RKO (cell line): ENCODE measurements around the gene LPGAT1.
A peak's percentile ranks its signal among the peaks of the same experiment; 100 is the strongest.
"Not testable (repeated sequence)": the region's sequence is repeated elsewhere in the genome, so short reads cannot be mapped to it uniquely, and the experiment has no call there.

Experiments
- DNase-seq: peaks from one replicate; pipeline ENCODE4 v3.0.0-alpha.2; 2016; ENCODE audit warnings: low spot score

Gene LPGAT1

DNA sequence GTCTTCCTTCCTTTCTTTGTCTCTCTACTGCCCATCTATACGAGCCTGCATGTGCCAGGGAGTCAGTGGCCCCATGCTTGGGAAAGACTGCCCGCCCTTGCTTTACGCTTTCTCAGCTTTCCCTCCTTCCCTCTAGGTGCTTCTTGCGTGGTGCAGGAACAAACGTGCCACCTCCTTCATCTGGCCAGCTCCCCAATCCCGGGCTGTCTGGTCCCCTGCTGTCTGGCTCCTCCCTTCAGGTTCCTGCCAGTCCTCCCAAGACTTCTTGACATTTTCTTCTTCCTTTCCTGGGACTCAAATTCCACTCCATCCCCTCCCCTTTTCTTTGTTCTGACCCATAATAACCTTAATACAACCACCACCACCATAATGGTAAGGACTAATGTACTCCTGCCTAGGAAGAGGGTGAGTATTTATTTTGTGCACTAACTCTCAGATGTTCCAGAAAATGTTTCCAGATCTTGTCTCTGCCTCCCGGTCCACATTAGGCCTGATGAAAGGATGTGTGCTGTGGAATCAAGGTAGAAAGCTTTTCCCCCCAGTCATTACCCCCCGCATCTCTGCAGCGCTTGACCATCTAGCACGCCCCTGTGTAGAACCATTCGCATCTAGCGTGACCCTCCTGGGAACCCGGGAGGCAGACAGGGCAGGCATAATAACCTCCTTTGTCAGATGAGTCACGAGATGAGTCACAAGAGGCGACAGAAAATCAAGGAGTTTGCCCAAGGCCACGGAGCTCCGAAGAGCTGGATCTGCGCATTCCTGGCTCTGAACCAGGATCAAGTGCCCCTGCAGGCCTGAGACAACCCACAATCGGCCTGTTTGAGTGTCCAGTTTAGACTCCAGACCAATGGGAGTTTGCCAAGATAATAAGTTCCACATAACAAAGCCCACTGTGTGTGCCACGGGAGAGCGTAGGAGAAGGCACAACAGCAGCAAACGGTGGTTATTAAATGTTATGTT is 95.1 kb downstream of the LPGAT1 start:
- DNase-seq: peak; percentile 87

DNA sequence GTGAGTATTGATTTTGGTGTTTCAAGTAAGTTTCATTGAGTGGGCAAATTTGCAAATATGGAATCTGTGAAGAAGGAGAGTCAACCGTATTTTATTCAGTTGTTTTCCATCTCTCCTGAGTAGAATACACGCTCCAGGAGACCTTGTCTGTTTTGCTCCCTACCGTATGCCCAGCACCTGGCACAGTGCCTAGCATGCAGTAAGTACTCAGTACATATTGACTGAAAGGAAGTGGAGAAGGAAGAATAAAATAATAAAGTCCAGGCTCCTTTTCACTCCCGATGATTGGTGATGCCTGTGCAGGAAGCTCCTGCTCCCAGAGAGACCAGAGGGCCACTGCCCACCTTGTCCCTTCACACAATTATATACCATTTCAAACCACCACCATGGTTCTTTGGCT is 95.8 kb downstream of the LPGAT1 start:
- DNase-seq: no peak

DNA sequence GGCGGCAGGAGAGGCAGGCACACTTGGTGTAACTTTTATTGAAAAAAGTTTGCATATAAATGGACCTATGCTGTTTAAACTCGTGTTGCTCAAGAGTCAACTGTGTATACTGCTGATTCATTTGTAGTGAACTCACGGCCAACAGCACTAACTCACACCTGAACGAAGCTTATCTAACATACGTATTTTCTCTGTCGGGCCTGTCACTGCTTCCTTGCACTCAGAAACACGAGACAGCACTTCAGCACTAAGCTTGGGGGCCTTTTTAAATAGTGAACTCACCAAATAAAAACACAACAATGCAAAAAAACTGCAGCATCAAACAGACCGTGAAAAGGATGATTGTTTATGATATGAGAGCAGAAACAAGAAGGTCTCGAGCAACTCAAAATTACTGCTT is 96.2 kb downstream of the LPGAT1 start:
- no peak for DNase-seq

DNA sequence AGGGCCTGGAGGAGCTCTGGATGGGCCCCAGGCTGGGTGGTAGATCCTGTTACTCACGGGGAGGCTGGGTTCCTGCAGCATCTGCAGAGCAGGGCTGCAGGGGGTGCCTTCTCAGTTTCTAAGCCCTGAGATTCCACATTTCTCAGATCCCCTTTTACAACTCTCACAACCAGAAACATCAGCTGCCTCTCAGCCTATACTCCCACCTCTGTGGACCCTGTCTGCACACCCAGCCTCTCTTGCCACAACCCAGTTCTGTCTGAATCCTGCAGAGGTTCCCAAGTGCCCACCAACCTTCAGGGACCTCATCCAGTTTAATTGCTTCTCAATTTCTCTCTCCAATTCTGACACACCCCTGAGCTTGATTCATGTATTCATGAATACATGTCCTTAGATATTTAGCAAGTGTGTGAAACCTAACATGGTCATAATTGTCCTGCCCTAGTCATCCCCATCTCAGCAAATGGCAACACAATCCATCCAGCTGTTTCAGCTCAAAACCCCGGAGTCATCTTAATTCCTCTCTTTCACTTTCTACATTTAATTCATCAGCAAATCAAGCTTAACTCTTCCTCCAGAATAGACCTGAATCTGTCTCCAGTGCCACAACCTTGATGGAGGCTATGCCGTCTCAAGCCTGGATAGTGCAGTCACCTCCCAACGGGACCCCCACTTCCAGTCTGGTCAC is 98.1 kb downstream of the LPGAT1 start:
- DNase-seq: no peak

DNA sequence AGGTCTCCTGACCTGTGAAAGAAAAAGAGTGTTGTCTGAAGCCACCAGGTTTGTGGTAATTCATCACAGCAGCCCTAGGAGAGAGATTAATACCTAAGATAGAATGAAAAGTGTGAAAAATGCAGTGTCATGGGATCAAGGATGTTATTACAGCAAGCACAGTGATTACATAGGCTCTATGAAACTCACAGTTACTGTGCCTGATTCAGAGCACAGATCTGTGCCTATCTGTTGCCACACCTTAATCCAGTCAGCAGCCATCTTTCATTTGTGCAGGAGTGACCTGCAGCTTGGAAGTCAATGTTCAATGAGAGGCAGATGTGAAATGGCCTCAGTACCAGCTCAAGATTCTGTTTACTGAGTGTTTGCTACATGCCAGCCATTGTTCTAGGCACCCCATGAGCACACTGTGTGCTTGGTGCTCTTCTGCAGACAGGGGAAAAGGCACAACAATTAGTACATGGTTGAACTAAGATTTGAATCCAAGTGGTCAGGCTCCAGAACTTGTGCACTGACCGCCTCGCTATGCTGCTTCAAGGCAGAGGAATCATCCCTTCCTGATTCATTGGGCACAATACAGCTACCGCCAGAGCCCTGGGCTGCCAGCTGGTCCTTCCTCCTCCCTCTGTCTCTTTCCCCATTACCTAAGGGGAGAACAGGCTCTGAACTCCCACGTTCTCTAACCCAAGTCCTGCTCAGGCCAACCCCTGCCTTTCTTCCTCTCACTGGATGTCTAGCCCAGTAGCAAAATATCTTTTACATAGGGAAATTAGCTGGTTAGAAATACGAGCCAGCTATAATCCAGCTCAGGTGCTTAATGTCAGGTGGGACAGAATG is 98.9 kb downstream of the LPGAT1 start:
- DNase-seq: no peak

DNA sequence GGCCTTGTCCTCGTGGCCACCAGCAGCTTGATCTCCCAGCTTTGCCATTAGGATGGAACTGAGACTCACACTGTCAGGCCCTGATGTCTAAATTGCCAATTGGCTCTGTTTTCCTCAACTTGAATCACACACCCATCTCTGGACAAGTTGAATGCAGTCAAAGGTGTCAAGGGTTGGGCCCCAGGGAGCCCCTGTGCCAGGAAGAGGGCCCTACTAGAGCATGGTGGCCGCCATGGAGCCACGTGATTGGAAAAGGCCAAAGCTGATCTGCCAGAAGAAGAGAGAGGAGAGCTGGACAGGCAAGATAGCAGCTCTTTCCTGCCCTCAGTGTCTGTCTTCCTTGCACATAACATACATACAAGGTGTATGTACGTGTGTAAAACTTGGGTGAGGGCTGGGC is 100.2 kb downstream of the LPGAT1 start:
- no peak for DNase-seq

DNA sequence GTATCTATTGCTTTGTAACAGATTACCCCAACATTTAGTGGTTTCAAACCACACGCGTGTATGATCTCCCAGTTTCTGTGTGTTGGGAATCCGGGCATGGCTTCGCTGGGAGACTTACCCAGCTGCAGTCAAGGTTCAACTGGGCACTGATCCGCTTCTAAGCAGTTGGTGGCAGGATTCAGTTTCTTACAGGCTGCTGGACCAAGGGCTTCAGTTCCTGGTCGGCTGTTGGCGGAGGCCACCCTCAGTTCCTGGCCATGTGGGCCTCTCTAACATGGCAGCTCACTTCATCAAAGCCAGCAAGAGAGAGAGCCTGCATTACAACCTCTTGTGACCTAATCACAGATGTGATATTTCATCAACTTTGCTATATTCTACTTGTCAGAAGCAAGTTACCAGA is 101.3 kb downstream of the LPGAT1 start:
- no peak for DNase-seq

DNA sequence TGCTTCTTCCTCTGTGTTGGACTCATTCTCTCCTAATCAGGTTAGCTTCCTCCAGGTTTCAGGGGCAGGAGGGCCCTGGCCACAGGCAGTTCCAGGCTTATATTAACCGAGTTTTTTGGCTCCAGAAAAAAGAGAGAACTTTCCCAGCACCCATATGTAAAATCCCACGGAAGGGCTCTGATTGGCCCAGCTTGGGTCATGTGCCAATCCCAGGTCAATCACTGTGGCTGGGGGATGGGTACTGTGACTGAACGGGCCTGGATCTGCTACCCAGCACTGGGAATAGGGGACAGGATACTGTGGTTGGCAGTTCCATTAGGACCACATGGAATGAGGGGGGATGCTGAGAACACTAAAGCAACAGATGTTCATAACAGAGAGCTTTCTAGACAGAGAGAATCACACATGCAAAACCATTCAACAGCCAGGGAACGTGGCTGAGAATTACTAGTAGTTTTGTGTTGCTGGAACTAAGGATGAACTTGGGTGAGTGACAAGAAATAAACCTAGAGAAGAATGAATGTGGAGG is 104.0 kb downstream of the LPGAT1 start:
- no peak for DNase-seq

DNA sequence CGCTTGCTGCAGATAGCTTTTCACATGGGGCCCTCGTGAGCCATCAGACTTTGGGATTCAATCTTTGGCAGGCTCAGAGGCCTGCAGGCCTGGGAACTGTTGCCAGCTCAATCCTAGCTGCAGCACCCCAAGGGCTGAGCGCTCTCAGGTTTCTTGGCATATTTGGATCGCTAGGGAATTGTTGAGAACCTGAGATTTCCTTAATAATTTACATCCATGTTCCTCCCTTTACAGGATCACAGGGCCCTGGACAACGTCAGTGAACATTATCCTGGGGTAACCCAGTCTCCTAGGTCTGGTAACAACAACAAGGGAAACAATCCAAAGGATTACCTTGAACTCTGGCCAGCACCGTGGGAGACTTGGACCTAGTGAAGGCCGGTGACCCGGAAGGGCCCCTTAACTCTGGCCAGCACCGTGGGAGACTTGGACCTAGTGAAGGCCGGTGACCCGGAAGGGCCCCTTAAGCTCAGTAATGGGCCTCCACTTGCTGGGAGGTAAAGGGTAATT is 105.8 kb downstream of the LPGAT1 start:
- DNase-seq: no peak

DNA sequence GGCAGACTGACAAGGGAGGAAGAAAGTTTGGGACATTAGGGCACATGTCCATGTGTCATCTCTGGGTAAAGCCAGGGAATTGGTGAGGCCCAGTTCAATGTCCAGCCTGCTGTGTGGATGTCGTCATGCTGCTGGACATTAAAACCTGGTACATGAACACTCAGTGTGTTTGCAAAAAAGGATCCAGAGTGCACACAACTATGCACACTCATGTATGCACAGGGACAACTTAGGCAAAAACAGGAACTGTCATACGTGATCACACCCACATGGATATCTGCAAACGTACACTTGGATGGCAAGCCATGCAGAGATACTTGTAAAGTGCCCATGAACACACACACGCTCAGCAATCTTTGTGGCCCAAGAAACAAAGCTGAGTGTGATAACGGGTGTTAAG is 107.3 kb downstream of the LPGAT1 start:
- DNase-seq: no peak

DNA sequence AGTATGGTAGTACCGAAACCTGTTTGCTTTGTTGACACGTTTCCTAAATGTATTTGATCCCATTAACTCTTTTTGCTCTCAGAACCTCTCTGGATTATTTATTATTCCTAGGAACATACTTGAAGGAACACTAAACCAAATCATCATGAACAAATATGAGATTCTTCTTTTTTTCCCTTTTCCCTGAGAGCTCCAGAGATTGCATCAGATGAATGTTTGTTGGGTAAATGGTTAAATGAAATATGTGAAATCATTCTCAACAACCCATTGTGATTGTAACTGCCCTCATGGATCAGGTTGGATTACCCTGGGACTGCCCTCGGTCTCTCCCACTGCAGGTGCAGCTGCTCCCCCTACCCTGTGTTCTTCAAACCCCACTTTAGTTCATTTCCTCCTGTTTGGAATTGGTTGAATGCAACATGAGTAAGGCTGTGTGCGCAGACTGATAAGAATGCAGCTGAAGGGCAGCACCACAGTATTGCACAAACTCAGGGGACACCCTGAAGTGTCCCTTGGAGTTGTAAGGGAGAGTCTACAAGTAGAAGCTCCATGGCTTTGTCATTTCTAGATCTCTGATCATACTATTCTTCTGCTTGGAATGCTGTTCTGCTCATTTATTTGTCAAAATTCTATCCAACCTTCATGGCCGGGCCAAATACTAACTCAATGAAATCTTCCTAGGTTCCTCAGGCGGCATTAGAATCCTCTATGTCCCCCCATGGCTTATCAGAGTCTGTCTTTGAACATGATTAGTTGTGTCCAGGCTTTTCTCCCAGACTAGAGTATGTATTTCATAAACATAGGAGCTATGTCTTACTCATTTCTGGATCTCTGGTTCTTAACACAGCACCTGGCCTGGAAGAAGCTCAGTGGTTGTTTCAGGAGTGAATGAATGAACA is 108.0 kb downstream of the LPGAT1 start:
- DNase-seq: no peak

DNA sequence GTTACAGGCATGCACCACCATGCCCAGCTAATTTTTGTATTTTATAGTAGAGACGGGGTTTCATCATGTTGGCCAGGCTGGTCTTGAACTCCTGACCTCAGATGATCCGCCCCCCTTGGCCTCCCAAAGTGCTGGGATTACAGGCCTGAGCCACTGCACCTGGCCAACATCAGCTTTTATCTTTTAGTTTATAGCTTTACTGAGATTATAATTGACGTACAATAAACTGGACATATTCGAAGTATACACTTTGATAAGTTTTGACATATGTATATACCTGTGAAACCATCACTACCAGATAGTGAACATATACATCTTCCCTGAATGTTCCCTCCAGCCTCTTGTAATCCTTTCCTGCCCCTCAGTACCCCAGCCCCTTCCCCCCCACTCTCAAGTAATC is 114.0 kb downstream of the LPGAT1 start:
- not testable (repeated sequence) for DNase-seq

DNA sequence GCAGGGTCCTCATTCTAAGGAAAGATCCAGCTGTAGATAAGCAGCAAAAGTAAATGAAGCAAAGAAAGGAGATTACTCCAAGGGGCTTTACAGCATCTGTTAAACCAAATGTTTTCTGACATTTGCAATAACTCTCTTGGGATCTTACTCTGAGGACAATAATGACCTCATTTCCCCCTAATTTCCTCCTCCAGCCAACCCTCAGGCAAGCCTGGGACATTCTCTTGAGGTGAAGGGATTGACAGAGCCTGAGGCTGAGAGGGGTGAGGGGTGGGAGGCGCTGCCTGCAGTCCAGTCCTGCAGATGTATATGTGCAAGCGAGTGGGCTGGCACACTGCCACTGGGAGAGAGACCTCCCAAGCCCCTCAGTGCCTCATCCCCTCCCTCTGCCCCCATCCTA is 114.6 kb downstream of the LPGAT1 start:
- no peak for DNase-seq

DNA sequence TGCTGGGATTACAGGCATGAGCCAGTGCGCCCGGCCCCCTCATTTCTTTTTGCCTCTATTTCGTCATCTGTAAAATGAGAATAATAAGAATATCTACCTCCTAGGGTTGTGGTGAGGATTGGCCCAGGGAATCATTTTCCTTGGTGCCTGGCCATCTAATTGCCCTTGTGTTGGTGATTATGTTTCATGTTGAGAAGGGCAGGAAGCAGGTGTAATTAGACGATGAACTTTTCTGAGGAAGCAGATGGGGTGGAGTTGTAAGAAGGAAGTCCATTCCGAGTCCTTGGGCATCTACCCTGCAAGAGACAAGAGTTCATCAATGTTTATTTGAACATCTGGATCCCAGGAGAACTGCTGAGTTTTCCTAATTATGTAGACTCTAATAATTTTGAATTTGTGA is 116.4 kb downstream of the LPGAT1 start:
- DNase-seq: no peak

DNA sequence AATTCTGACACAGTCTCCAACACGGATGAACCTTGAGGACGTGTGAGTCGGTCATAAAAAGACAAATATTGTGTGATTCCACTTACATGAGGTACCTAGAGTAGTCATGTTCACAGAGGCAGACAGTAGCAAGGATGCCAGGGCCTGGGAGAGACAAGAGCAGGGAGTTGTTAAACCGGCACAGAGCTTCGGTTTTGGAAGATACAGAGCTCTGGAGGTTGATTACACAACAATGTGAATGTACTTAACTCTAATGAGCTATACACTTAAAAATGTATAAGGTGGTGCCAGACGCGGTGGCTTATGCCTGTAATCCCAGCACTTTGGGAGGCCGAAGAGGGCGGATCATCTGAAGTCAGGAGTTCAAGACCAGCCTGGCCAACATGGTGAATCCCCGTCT is 117.3 kb downstream of the LPGAT1 start:
- DNase-seq: no peak

DNA sequence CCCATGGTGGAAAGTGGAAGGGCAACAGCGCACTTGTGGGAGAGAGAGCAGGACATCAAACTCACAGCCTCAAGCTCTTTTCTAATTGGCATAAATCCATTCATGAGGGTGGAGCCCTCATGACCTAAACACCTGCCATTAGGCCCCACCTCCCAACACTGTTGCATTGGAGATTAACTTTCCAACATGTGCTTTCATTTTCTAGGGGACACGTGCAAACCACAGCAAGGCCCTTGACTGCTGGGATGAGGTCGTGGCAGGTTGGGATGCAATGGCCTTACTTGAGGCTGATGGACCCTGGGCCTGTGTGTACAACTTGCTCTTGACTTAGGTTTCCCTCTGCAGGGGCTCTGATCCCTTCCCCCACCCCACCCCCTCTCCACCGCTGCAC is 119.3 kb downstream of the LPGAT1 start:
- no peak for DNase-seq

DNA sequence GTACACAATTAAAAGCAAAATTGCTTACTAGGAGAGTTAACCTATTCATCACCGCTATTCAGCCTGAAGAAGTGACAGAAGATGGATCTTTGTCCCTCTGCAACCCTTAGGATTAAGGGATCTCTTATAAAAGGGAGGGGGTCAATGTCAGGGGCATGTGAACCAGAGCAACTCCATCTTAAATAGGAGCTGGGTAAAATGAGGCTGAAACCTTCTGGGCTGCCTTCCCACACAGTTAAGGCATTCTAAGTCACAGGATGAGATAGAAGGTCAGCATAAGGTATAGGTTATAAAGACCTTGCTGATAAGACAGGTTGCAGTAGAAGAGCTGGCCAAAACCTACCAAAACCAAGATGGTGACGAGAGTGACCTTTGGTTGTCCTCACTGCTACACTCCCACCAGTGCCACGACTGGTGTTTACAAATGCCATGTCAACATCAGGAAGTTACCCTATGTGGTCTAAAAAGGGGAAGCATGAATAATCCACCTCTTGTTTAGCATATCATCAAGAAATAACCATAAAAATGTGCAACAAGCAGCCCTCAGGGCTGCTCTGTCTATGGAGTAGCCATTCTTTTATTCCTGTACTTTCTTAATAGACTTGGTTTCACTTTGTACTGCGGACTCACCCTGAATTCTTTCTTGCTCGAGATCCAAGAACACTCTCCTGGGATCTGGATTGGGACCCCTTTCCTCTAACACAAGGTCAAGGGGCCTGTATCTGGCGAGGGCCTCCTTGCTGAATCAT is 119.8 kb downstream of the LPGAT1 start:
- no peak for DNase-seq

DNA sequence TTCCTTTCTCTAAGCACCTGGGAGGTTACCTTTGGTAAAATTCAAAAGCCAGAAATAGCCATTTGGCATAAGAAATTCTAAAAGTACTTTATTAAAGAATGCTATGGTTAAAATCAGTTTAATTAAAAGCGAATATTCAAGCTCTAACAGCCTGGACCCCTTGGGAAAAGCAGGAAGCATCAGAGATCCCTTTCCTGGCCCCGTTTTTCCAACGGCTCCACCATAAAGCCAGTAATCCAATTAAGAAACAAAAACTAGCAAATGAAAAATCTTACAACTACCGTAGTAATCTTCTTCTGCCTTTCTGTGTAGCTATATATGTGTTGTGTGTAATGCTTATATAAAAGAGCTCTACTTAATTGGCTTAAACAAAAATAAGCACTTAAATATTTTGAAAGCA is 121.6 kb downstream of the LPGAT1 start:
- no peak for DNase-seq

DNA sequence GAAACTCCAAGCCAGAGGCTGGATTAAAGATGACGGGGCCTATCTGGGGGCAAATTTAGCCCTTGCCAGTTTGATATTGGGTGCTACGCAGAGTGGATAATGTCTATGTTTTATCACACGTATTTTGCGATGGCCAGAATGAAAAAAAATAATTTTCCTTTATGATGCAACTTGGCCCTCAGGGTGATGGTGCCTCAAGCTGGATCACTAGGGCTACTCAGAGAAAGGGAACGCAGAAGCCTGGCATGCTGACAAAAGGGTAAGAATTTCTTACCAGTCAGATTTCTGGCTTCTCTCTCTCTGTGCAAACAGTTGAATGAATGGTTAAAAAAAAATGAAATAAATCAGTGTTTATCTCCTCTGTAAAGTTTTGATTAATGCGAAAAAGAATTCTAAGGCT is 122.6 kb downstream of the LPGAT1 start:
- no peak for DNase-seq

DNA sequence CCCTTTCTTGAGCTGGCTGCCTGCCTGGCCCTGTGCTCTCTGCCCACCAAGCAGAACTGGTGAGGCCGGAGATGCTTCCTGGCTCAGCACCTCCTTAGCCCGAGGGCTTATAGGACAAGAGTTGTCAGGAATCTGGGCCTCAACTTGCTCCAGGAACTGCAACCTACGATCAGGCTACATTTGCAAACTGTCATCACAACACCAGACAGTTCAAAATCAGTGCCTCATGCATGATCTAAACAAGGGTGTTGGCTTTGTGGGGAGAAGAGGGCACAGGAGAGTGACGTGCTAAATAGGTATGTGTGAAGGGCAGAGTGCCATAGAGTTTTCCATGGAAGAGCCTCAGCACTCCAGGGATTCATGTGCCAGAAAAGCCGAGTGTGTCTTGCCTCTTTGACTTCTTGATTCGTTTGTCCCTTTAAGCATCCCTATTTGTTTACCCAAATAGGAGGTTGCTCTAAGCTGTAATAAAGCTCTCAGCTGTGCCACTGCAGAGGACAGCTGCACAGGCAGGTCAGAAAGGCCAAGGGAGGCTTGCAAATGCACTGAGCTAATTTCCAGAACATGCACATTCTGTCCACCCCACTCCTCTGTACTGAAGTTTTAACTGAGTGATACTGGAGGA is 125.0 kb downstream of the LPGAT1 start:
- DNase-seq: no peak
